Fibroblast of pulmonary artery (primary cell): ENCODE results near the gene SLC25A38.

Source experiments
- DNase-seq: peaks from one replicate; pipeline ENCODE4 v3.0.0-alpha.2; 2010; ENCODE audit warnings: low read depth
- H3K4me3 ChIP-seq: replicated peaks from 2 replicates; pipeline ENCODE4 v1.5.1; 2011; ENCODE audit warnings: low read depth, mild to moderate bottlenecking, control low read depth, low read length, moderate library complexity
- TF ChIP-seq, protein P1 (sequence below): IDR thresholded peaks from 2 replicates; pipeline ENCODE4 v1.5.1; 2011; ENCODE audit warnings: mild to moderate bottlenecking, control low read depth, low read length, inconsistent platforms; ENCODE audit errors: missing control alignments

SLC25A38 gene, protein sequence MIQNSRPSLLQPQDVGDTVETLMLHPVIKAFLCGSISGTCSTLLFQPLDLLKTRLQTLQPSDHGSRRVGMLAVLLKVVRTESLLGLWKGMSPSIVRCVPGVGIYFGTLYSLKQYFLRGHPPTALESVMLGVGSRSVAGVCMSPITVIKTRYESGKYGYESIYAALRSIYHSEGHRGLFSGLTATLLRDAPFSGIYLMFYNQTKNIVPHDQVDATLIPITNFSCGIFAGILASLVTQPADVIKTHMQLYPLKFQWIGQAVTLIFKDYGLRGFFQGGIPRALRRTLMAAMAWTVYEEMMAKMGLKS

DNA sequence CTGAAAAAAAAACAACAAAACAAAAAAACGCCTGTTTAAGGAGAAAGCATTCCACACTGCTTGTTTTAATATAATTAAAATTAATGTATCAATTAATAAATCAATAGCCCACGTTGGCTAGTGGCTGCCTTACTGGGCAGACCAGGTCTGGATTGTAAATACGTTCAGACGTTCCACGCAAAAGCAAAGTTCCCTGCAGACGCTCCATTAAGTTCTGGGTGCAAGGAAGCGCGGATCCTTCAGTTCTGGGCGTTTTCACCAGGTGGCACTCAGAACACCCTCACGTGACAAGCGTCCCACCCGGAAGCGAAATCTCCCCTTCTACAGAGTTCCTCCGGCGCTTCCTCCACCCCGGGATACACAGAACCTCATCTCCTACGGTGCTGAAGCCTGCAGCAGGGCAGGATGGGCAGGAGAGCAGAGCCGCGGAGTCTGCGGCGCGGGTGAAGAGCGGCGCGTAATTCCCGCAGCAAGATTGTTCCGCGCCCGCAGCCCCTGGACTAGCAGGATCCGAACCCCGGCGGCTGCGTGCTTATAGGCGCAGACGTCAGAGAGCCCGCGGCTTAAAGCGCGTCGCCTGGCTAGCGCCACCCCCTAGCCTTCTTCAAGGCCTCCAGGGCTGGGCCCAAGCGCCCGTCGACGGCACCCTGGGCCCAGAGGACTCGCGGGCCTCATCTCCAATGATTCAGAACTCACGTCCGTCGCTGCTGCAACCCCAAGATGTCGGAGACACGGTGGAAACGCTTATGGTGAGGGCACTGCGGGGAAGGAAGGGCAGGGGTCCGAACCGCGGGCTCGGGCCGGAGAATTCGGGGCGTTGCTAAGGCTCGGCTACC, at the start of gene SLC25A38:
Gene SLC25A38, plus strand, starts transcription at position 326 of the 836 bp plus-strand sequence. Its CDS starts 355 bp downstream, at position 681.
- peak; percentile 89 for DNase-seq
- H3K4me3 ChIP-seq = peak within 1 kb of the TSS; percentile 90
- TF ChIP-seq, protein P1, sequence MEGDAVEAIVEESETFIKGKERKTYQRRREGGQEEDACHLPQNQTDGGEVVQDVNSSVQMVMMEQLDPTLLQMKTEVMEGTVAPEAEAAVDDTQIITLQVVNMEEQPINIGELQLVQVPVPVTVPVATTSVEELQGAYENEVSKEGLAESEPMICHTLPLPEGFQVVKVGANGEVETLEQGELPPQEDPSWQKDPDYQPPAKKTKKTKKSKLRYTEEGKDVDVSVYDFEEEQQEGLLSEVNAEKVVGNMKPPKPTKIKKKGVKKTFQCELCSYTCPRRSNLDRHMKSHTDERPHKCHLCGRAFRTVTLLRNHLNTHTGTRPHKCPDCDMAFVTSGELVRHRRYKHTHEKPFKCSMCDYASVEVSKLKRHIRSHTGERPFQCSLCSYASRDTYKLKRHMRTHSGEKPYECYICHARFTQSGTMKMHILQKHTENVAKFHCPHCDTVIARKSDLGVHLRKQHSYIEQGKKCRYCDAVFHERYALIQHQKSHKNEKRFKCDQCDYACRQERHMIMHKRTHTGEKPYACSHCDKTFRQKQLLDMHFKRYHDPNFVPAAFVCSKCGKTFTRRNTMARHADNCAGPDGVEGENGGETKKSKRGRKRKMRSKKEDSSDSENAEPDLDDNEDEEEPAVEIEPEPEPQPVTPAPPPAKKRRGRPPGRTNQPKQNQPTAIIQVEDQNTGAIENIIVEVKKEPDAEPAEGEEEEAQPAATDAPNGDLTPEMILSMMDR = peak; percentile 36

DNA sequence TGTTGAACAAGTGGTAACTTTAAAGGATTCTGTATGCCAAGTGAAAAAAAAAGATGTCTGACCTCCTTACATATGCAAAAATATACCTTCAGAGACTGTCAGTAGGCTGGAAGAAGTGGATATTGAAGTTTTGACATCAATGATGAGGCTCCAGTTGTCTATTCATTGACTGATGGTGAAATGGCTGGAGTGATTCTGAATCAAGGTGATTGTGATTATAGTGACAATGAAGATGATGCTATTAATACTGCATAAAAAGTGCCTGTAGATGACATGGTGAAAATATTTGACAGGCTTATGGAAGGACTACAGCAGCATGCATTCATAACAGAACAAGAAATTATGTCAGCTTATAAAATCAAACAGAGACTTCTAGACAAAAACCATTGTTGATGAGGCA, 49.6 kb upstream of the SLC25A38 start:
- no peak overlapping the region for H3K4me3 ChIP-seq
- TF ChIP-seq, protein P1 = no peak
- DNase-seq = no peak

DNA sequence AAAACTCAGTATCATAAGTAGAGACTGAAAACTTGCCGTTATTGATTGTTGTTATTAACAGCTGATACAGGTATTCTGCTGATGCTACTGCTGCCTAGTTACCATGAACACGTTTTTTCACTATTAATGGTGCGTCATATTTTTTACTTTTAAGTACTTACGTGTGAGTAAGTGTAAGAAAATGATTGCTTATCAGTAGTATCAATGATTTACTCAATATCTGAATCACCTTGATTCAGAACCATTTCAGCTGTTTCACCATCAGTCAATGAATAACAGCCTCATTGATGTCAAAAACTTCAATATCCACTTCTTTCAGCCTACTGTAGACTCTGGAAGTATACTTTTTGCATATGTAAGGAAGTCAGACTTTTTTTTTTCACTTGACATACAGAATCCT, 49.0 kb upstream of the SLC25A38 start:
- no peak overlapping the region for H3K4me3 ChIP-seq
- DNase-seq = no peak
- TF ChIP-seq, protein P1 = no peak

DNA sequence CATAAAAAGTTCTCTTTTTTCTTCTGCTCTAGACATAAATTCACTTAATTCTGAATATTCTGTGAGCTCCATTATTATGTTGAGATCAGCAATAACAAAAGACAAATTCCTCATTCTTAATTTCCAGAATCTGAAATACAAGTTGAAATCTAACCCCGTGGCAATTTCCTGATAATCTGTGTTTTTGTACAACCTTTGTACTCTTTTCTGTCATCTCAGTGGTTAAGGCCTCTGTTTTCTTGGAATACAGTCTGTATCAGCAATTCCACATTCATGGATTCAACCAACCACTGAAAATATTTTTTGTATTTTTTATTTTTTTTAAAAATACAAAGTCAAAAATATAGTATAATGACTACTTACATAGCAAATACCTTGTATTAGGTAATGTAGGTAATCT, 45.0 kb upstream of the SLC25A38 start:
- TF ChIP-seq, protein P1 = no peak
- H3K4me3 ChIP-seq = no peak overlapping the region
- DNase-seq = no peak

DNA sequence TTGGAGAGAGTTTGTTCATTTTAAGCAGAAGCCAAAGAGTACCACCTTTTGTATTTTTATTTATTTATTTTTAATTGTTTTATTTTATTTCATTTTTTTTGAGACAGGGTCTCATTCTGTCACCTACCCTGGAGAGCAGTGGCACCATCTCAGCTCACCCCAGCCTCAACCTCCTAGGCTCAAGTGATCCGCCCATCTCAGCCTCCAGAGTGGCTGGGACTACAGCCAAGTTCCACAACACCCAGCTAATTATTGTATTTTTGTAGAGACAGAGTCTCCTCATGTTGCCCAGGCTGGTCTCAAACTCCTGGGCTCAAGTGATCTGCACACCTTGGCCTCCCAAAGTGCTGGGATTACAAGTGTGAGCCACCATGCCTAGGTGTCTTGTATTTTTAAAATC, 44.1 kb upstream of the SLC25A38 start:
- TF ChIP-seq, protein P1 = no peak
- H3K4me3 ChIP-seq = no peak overlapping the region
- DNase-seq = no peak

DNA sequence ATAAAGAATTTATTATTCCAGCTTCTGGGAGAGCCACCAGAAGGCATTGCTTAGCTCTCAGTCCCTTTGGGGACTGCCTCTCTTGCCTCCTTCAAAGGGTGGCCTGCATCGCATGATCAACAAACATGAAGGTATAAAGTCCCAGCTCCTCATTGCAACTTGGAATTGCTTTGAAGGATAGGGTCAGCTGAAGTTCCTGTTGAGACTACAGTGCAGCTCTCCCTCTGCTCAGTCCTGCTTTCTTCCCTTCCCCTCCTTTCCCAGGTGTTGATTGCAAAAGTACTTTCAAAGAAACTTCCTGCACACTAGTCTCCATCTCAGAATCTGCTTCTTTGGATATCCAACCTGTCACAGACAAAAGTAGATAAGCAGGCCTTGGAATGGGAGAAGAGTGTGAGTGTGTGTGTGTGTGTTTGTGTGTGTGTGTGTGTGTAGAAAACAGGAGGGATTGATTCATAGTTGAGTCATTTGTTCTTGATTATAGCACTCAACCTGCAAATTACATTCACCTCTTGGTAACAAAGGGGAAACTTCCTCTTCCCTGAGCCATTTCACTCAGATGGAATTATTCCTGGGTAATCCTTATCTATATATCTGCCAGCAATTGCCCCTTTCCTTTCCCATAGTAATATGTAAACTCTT, 40.0 kb upstream of the SLC25A38 start:
- DNase-seq = no peak
- TF ChIP-seq, protein P1 = no peak
- H3K4me3 ChIP-seq = no peak overlapping the region
